Measurements from ENCODE around the gene ILF2.

ILF2 gene

GRCh38 chr1:153619171-153619570 lies 51.6 kb downstream of the ILF2 start:
- TF ChIP-seq, protein P1, sequence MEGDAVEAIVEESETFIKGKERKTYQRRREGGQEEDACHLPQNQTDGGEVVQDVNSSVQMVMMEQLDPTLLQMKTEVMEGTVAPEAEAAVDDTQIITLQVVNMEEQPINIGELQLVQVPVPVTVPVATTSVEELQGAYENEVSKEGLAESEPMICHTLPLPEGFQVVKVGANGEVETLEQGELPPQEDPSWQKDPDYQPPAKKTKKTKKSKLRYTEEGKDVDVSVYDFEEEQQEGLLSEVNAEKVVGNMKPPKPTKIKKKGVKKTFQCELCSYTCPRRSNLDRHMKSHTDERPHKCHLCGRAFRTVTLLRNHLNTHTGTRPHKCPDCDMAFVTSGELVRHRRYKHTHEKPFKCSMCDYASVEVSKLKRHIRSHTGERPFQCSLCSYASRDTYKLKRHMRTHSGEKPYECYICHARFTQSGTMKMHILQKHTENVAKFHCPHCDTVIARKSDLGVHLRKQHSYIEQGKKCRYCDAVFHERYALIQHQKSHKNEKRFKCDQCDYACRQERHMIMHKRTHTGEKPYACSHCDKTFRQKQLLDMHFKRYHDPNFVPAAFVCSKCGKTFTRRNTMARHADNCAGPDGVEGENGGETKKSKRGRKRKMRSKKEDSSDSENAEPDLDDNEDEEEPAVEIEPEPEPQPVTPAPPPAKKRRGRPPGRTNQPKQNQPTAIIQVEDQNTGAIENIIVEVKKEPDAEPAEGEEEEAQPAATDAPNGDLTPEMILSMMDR (conservative IDR thresholded peaks at IDR 0.05; ENCODE audit: low read depth, low read length): no peak
- DNase-seq (ENCODE audit: low read depth): no peak
- no peak overlapping the region for H3K4me3 ChIP-seq (ENCODE audit: low read depth, low read length)

DNA sequence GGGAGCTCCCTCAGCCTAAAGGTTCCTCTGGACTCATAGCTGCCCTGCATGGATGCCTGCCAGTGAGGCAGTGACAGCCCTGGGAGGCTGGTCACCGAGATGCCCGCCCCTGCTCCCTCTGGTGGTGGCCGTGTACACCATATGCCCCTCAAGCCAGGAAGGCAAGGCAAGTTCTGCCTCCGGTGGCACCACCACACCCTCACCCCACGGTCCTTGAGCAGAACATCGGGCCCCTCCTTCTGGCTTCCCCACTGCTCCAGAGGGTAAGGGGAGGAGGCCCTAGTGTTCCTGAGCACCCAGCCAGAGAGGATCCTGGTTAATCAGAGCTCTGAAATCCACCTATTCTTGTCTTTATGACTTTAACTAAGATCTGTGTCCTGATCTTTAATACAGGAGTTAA lies 53.1 kb downstream of the ILF2 start:
- DNase-seq (ENCODE audit: low read depth): no peak
- no peak overlapping the region for H3K4me3 ChIP-seq (ENCODE audit: low read depth, low read length)
- TF ChIP-seq, protein P1 (conservative IDR thresholded peaks at IDR 0.05; ENCODE audit: low read depth, low read length): no peak

DNA sequence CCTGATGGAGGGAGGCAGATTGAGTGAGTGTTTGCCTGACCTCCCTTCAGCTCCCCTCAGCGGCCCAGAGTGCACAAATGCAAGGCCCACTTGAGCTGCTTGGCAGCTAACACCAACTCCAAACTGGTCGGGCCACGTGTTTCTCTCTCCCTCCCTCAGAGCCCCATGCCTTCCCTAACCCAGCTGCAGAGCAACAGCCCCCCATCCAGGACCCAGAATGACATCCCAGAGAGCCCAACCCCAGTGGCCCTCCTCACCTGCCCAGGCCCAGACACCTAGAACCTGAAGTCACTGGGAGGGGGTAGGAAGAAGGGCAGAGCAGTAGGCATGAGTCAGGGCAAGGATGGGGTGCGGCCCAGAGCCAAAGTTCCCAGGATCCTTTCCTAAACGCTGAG lies 53.9 kb downstream of the ILF2 start:
- DNase-seq (ENCODE audit: low read depth): no peak
- H3K4me3 ChIP-seq (ENCODE audit: low read depth, low read length): no peak overlapping the region
- TF ChIP-seq, protein P1 (conservative IDR thresholded peaks at IDR 0.05; ENCODE audit: low read depth, low read length): no peak

GRCh38 chr1:153616144-153616916 lies 54.5 kb downstream of the ILF2 start, which contains the start of gene S100A14:
S100A14 (minus strand) TSS chr1:153616325; CDS start chr1:153615858, 467 bp downstream.
- no peak within 1 kb of the TSS for H3K4me3 ChIP-seq (ENCODE audit: low read depth, low read length)
- DNase-seq (ENCODE audit: low read depth): no peak
- TF ChIP-seq, protein P1 (conservative IDR thresholded peaks at IDR 0.05; ENCODE audit: low read depth, low read length): no peak

- no peak for DNase-seq (ENCODE audit: low read depth)
- TF ChIP-seq, protein P1 (conservative IDR thresholded peaks at IDR 0.05; ENCODE audit: low read depth, low read length): no peak
- H3K4me3 ChIP-seq (ENCODE audit: low read depth, low read length): no peak overlapping the region
Measured at GRCh38 chr1:153615406-153615805, 55.4 kb downstream of the ILF2 start.

DNA sequence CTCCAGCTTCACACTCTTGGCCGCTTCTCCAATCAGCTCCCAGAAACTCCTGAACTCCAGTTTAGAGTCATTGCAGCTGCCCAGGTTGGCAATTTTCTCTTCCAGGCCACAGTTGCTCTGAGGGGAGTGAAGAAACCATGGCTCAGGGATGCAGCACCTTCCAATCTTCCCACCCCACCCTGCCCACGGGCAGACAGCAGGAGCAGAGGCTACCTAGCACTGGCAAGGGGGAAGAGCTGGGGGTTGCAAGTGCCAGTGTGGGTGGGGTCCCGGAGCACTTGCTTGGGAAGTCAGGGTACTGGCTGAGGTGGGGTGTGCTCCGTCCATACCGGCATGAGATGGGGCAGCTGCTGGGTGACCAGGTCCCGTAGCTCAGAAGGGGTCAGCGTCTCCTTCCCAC lies 55.9 kb downstream of the ILF2 start:
- TF ChIP-seq, protein P1 (conservative IDR thresholded peaks at IDR 0.05; ENCODE audit: low read depth, low read length): no peak
- no peak overlapping the region for H3K4me3 ChIP-seq (ENCODE audit: low read depth, low read length)
- DNase-seq (ENCODE audit: low read depth): no peak
